ENCODE measurements around the gene CREB3L2.
A peak's percentile ranks its signal among the peaks of the same experiment; 100 is the strongest.

CREB3L2 gene

GRCh38 chr7:137992104-137992549 lies 9.8 kb downstream of the CREB3L2 start:
- no peak for TF ChIP-seq CTCF (IDR thresholded peaks at IDR 0.05; ENCODE audit: control extremely low read depth, extremely low read depth, low read depth, missing control alignments)
- CTCF ChIA-PET, result interaction anchor here (1.3 to 22.4 kb wide), 5 partner anchors 9 to 83 kb away, joined by 3 to 494 read pairs (median 10); partner anchors contain the start of gene CREB3L2
- DNase-seq (ENCODE audit: extremely low spot score), result no peak
- POLR2A ChIA-PET, result no interaction called here

GRCh38 chr7:137990251-137990941 lies 11.5 kb downstream of the CREB3L2 start:
- no peak for TF ChIP-seq CTCF (IDR thresholded peaks at IDR 0.05; ENCODE audit: control extremely low read depth, extremely low read depth, low read depth, missing control alignments)
- POLR2A ChIA-PET, result no interaction called here
- DNase-seq (ENCODE audit: extremely low spot score), result no peak
- CTCF ChIA-PET, result interaction anchor here (1.1 to 22.4 kb wide), 6 partner anchors 9 to 81 kb away, joined by 3 to 494 read pairs (median 7); partner anchors contain the start of gene CREB3L2

GRCh38 chr7:137989590-137989989 lies 12.3 kb downstream of the CREB3L2 start:
- TF ChIP-seq CTCF (IDR thresholded peaks at IDR 0.05; ENCODE audit: control extremely low read depth, extremely low read depth, low read depth, missing control alignments), result no peak
- CTCF ChIA-PET, result interaction anchor here (3.0 to 22.4 kb wide), 5 partner anchors 11 to 80 kb away, joined by 10 to 494 read pairs (median 56); partner anchors contain the start of gene CREB3L2
- POLR2A ChIA-PET, result no interaction called here
- DNase-seq (ENCODE audit: extremely low spot score), result no peak

- POLR2A ChIA-PET, result no interaction called here
- CTCF ChIA-PET, result interaction anchor here (3.2 to 4.1 kb wide), 2 partner anchors 11 to 14 kb away, joined by 10 to 67 read pairs; partner anchors contain the start of gene CREB3L2
Observed at GRCh38 chr7:137989094-137989493, 12.8 kb downstream of the CREB3L2 start.

GRCh38 chr7:137987968-137988367 lies 13.9 kb downstream of the CREB3L2 start:
- ChIA-PET CTCF (interaction anchor here (1.0 to 4.1 kb wide), 8 partner anchors 9 to 84 kb away, joined by 4 to 67 read pairs (median 9); partner anchors contain the start of gene CREB3L2), POLR2A (interaction anchor here (1.4 kb wide), 1 partner anchor 10 kb away, joined by 5 read pairs; no protein-coding TSS in a partner anchor)
- no peak for TF ChIP-seq CTCF (IDR thresholded peaks at IDR 0.05; ENCODE audit: control extremely low read depth, extremely low read depth, low read depth, missing control alignments)
- peak; percentile 47 for DNase-seq (ENCODE audit: extremely low spot score)

More at GRCh38 chr7:137989094-137989493, 12.8 kb downstream of the CREB3L2 start:
- no peak for TF ChIP-seq CTCF (IDR thresholded peaks at IDR 0.05; ENCODE audit: control extremely low read depth, extremely low read depth, low read depth, missing control alignments)
- DNase-seq (ENCODE audit: extremely low spot score), result no peak

- TF ChIP-seq CTCF (IDR thresholded peaks at IDR 0.05; ENCODE audit: control extremely low read depth, extremely low read depth, low read depth, missing control alignments), result no peak
- no peak for DNase-seq (ENCODE audit: extremely low spot score)
- ChIA-PET POLR2A (interaction anchor here (1.4 kb wide), 1 partner anchor 11 kb away, joined by 5 read pairs; no protein-coding TSS in a partner anchor), CTCF (interaction anchor here (1.0 to 4.1 kb wide), 13 partner anchors 9 to 331 kb away, joined by 3 to 67 read pairs (median 5); partner anchors contain the start of gene CREB3L2)
Observed at GRCh38 chr7:137987563-137987962, 14.3 kb downstream of the CREB3L2 start.
